RPMI8226 (cell line): ENCODE results near the gene MYH7B.

Source experiments
- DNase-seq: peaks from one replicate; pipeline ENCODE4 v3.0.0-alpha.2; 2015

MYH7B gene

DNA sequence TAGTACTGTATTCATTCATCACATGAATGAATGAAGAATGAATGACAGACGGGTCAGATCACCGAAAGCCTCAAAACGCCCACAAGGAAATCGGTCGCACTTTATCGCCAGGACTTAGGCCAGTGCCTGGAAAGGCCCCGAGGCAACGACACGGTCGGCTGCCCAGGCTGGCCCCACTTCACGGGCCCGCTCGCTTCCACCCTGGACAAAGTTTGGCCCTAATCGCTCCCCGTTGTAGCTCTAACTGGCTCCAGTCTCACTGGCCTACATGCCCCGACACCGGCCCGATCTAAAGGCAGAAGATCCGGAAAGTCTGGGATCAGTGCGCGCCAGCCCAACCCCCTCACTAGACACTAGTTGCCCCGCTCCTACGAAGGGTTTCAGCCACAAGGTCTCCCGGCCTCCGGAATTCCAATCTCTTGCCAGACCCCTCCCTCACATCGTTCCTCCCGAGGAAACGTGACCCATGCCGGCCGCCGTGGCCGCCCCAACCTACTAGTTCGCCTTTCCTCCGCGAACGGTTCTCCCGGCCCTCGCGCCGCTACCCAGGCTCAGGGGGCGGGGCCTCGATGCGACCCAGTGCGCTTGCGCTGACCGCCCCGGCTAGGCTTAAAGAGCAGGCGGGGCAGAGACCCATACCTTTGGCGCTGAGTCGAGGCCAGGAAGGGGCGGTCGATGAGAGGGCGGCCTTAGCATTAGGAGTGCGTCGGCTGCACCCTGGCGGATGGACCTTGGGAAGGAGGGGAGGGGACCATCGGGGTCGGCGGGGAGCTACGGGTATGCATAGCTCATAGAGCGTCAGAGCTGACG is at the start of gene MYH7B, which contains the start of gene GSS:
Gene MYH7B (plus strand): TSS at position 638 of the 810 bp plus-strand sequence. CDS start 22,138 bp downstream, outside the sequence.
Gene GSS (minus strand): TSS at position 576 of the 810 bp plus-strand sequence. CDS start 3,954 bp downstream, outside the sequence.
- DNase-seq = peak; percentile 98

DNA sequence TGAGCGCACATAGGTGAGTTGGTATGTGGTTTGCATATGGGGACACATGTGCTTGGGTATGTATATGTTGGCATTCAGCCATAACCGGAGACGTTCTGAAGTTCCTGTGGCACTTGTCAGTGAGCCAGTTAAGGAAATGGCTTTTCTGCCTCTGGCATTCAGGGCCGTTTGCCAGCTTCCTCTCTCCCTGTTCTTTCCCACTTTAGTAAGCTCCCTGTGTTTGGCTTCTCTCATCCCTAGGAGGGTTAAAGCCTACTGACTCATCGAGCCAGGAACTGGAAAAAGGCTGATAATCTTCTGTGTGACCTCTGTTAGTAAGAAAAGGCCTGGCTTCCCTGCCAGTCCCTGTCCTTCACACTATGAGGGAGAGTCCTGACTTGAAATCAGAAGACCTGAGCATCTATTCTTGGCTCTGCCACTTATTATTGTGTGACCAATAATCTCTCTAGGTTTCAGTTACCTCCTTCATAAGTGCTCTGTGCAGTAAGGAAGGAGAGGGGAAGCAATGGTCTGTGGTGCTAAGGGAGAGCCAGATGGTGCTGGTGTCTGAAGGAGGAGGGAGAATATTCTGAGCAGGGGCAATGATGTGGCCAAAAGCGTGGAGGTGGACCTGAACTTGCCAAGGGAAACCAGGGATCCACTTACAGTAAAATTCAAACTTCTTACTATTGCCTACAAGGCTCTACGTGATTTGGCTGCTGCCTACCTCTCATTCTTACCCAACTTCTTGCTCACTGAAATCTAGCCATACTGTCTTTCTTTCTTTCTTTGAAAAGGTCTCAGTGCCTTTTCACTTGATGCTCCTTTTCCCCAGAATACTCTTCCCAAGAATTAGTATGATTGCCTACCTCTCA is 47.8 kb upstream of the MYH7B start:
- peak; percentile 77 for DNase-seq

GRCh38 chr20:34915131-34915530 is 40.5 kb upstream of the MYH7B start:
- no peak for DNase-seq

GRCh38 chr20:34915749-34916455 is 39.8 kb upstream of the MYH7B start:
- no peak for DNase-seq

DNA sequence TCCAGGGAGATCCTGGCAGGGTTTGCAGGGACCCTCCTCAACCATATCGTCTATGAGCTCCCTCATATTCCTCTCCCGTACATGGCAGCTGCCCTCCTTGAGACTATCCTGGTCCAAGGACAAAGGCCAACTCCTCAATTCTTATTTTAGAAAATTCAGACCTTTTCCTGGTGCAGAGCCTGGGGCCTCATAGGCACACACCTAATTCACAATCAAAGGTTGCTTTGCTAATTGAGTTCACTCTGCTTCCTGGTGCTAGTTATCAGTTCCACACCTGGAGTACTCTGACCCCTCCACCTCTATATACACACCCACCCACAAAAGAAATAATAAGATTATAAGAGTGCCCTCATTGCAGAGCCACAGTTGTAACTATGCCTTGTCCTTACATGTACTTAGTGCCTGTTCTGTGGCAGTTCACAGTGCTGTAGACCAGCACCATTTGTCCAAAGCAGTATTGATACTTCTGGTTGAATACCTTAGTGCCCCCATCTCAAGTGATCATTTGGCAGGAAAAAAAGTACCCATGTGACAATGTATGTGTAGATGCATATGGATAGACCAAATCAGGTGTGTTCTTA is 38.8 kb upstream of the MYH7B start:
- no peak for DNase-seq

GRCh38 chr20:34920055-34920454 is 35.6 kb upstream of the MYH7B start:
- DNase-seq = no peak

- no peak for DNase-seq
Measured at GRCh38 chr20:34921436-34921835, 34.2 kb upstream of the MYH7B start.

- DNase-seq = no peak
Measured at GRCh38 chr20:34922654-34923381, 32.9 kb upstream of the MYH7B start.

DNA sequence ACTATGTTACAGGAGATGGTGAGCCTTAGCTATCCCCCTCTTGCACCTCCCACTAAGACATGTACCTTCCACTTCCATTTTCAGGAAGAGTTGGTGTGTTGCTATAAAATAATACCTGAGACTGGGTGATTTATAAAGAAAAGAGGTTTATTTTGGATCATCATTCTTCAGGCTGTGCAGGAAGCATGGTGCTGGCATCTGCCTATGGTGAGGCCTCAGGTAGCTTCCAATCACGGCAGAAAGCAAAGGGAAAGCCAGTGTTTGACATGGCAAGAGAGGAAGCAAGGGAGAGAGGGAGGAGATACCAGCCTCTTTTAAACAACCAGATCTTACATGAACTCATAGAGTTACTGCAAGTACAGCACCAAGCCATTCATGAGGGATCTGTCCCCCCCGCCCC is 32.3 kb upstream of the MYH7B start:
- DNase-seq = no peak

DNA sequence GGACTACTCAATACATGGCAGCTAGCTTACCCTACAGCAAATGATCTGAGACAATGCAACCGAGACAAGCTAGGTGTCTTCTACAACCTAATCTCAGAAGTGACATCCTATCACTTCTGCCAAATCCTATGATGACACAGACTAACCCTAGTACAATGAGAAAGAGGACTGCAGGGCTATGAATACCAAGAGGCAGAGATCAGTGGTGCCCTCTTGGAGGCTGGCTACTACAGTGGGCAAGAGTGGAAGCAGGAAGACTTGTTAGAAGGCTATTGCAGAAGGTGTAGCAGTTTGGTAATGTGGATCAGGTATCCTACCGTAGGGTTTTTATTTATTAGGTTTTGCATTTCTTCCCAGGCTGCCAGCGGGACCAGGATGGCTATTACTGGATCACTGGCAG is 30.3 kb upstream of the MYH7B start:
- DNase-seq = no peak

- no peak for DNase-seq
Measured at GRCh38 chr20:34925981-34926380, 29.7 kb upstream of the MYH7B start.

- DNase-seq = no peak
Measured at GRCh38 chr20:34926581-34926980, 29.1 kb upstream of the MYH7B start.

DNA sequence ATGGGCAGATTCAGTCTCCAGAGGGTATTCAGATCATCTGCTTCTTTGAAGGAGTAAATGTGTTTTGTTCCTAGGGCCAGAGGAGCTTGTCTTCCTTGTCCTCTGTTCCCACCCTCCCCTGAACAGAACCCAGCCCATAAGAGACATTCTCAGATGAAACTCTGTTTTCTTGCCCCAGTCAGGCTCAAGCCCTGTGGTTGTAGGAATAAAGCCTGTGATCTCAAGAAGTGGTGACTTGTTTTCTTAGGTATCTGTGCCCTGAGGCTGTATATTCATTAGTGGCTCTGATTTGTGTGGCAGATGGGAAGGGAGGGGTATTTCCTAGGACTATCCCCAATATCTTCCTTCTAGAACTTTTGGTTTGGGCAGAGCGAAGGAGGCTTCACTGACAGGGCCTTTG is 27.9 kb upstream of the MYH7B start:
- DNase-seq = no peak

DNA sequence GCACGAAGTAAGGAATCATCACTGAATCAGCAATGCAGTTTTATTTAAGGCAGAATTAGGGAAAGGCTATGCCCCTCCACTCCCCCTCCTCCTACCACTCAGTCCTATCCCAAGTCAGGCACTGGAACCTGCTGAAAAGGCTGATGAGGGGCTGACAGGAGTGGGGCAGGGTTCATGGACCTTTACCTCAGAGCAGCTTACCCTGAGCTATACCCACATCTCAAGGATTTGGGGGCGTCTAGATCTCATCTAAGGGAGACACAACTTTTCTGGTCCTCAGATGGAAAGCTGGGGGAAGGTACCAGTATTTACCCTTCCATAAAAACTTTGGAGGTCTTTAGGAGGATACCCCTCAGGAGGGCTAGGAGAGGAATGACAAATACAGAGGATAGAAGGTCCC is 27.3 kb upstream of the MYH7B start:
- no peak for DNase-seq

DNA sequence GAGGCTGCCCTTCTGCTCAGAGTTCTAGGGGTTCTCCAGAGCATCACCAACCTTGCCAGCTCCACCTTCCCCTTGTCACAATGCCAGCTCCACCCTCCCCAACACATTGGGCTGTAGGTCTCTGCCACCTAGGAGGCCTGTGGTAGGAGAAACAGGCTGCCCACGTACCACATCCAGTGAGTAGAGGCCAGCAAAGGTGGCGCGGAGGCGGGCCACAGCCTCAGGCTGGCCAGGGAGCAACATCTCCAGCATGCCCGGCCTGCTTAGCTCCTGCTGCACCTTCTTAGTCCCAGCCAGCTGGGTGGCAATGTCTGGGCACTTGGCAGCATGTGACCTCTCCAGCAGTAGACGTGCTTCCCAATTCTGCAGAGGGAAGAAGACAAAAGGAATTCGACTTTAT is 23.9 kb upstream of the MYH7B start:
- no peak for DNase-seq

- DNase-seq = peak; percentile 93
Measured at GRCh38 chr20:34938466-34939163, 17.1 kb upstream of the MYH7B start.

DNA sequence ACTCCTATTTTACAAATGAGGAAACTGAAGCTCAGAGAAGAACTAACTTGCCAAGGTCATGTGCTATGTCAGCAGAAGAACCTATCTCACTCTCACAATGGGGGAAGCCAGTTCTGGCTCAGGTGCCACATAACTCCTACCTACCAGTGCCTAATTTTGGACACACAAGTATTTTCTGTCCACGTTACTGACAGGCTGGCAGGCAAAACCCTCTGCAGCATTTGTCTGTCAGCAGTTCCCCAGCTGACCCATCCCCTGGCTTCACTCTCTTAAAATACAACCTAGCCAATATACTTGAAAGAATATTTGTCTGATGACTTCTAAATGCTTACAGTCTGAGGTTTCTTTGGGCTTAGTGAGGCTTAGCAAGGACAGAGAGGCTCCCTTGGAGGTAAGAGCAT is 15.6 kb upstream of the MYH7B start:
- DNase-seq = peak; percentile 92

- peak; percentile 43 for DNase-seq
Measured at GRCh38 chr20:34941226-34941625, 14.4 kb upstream of the MYH7B start.

GRCh38 chr20:34942301-34942700 is 13.4 kb upstream of the MYH7B start:
- no peak for DNase-seq

- no peak for DNase-seq
Measured at GRCh38 chr20:34943808-34944567, 11.7 kb upstream of the MYH7B start.
